ENCODE results near the gene TMEM130.

DNA sequence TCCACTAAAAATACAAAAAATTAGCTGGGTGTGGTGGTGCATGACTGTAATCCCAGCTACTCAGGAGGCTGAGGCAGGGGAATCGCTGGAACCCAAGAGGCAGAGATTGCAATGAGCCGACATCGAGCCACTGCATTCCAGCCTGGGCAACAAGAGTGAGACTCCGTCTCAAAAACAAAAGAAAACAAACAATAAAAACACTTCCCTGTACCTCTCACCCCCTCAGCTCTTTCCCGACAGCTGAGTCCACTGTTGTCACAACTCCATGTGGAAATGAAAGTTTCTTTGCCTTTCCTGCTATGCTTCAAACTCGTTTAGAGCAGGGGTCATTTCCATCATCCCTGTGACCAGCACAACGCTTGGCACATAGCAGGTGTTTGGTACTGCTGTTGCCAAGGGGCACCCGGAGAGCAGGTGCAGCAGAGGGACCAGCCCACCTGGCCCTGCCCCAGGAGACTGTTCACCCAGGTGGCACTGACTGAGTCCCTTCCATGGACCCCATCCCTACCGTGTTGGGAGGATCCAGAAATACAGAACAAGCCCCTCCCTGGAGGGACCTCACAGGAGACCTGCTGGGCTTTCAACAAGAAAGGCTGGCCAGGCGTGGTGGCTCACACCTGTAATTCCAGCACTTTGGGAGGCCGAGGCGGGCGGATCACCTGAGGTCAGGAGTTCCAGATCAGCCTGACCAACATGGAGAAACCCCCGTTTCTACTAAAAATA lies 4.9 kb downstream of the TMEM130 start:
- TF ChIP-seq, protein P1, sequence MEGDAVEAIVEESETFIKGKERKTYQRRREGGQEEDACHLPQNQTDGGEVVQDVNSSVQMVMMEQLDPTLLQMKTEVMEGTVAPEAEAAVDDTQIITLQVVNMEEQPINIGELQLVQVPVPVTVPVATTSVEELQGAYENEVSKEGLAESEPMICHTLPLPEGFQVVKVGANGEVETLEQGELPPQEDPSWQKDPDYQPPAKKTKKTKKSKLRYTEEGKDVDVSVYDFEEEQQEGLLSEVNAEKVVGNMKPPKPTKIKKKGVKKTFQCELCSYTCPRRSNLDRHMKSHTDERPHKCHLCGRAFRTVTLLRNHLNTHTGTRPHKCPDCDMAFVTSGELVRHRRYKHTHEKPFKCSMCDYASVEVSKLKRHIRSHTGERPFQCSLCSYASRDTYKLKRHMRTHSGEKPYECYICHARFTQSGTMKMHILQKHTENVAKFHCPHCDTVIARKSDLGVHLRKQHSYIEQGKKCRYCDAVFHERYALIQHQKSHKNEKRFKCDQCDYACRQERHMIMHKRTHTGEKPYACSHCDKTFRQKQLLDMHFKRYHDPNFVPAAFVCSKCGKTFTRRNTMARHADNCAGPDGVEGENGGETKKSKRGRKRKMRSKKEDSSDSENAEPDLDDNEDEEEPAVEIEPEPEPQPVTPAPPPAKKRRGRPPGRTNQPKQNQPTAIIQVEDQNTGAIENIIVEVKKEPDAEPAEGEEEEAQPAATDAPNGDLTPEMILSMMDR (conservative IDR thresholded peaks at IDR 0.05 in 1 of 2, IDR thresholded peaks at IDR 0.05 in 1 of 2; ENCODE audit: extremely low read depth in 1 of 2, insufficient read depth in 1 of 2, low read depth in 1 of 2, low read length in 2 of 2) = no peak
- TF ChIP-seq EZH2 (IDR thresholded peaks at IDR 0.05; ENCODE audit: borderline replicate concordance, low read length) = no peak

All from mammary epithelial cell (primary cell).